ENCODE results near the gene ZBTB37. TPM values are rescaled to one million over a fixed set of nuclear protein-coding genes. Genes with fewer than 3 reads are reported as not detected.

Gene ZBTB37
- 1.0 to 1.5 TPM (median 1.2 TPM) in 5 replicates for total RNA-seq (2022; extraction: Qiagen RNA extraction)

GRCh38 chr1:173868266-173869020, at the start of gene ZBTB37:
TSS of gene ZBTB37 (plus strand) at chr1:173868380. CDS start at chr1:173870226, 1,846 bp downstream.

GRCh38 chr1:173824315-173825081, 43.7 kb upstream of the ZBTB37 start, which contains the start of the genes CENPL and DARS2:
TSS of gene CENPL (minus strand) at chr1:173824883. CDS start at chr1:173811299, 13,584 bp downstream.
TSS of gene DARS2 (plus strand) at chr1:173824673. CDS start at chr1:173825230, 557 bp downstream.

GRCh38 chr1:173867753-173868265, 371 bp upstream of the ZBTB37 start, which contains the start of gene GAS5:
TSS of gene GAS5 (minus strand) at chr1:173867989.

GRCh38 chr1:173917149-173917548, 49.0 kb downstream of the ZBTB37 start, which contains the start of gene SERPINC1:
TSS of gene SERPINC1 (minus strand) at chr1:173917327. CDS start at chr1:173917259, 68 bp downstream.

Other genes starting within 250 kb of the ZBTB37 start
- gene TEX50, start 233.0 kb upstream of the ZBTB37 start, total RNA-seq (2022; extraction: Qiagen RNA extraction), result not detected in 5 replicates
- 0.08 to 0.15 TPM (median 0.10 TPM) in 5 replicates for gene ANKRD45, start 198.5 kb upstream of the ZBTB37 start, total RNA-seq (2022; extraction: Qiagen RNA extraction)
- 11.1 to 13.5 TPM (median 12.4 TPM) in 5 replicates for gene KLHL20, start 153.4 kb upstream of the ZBTB37 start, total RNA-seq (2022; extraction: Qiagen RNA extraction)
- 38.2 to 42.9 TPM (median 42.0 TPM) in 5 replicates for gene DARS2, start 43.7 kb upstream of the ZBTB37 start, total RNA-seq (2022; extraction: Qiagen RNA extraction)
- gene CENPL, start 43.5 kb upstream of the ZBTB37 start, total RNA-seq (2022; extraction: Qiagen RNA extraction), result 11.9 to 15.1 TPM (median 12.8 TPM) in 5 replicates
- gene GAS5, start 391 bp upstream of the ZBTB37 start, total RNA-seq (2022; extraction: Qiagen RNA extraction), result 273 to 346 TPM (median 286 TPM) in 5 replicates
- not detected in 5 replicates for gene SERPINC1, start 48.9 kb downstream of the ZBTB37 start, total RNA-seq (2022; extraction: Qiagen RNA extraction)
- 4.6 to 6.5 TPM (median 5.6 TPM) in 5 replicates for gene RC3H1, start 154.0 kb downstream of the ZBTB37 start, total RNA-seq (2022; extraction: Qiagen RNA extraction)